Measurements from ENCODE around the gene FN3KRP.

FN3KRP gene

GRCh38 chr17:82687871-82688270, 28.6 kb upstream of the FN3KRP start:
- H3K4me3 ChIP-seq (ENCODE audit: control insufficient read depth in 1 of 7, extremely low read depth in 1 of 7, insufficient read depth in 4 of 7, low read depth in 2 of 7, low read length in 6 of 7), result no peak overlapping the region
- H3K27me3 ChIP-seq (replicated peaks in 2 of 5; ENCODE audit: control insufficient read depth in 4 of 5, insufficient read depth in 5 of 5, low read length in 4 of 5), result no peaks in the 10 kb centered on the region
- ChIA-PET POLR2A (interaction anchor here (0.8 kb wide), 1 partner anchor 253 kb away, joined by 4 read pairs; no protein-coding TSS in a partner anchor), CTCF (interaction anchor here (1.6 kb wide), 1 partner anchor 10 kb away, joined by 7 read pairs; no protein-coding TSS in a partner anchor)
- H3K9me3 ChIP-seq (ENCODE audit: control extremely low read depth in 1 of 5, control insufficient read depth in 4 of 5, insufficient read depth in 2 of 5, low read depth in 1 of 5, low read length in 4 of 5), result no peaks in the 10 kb centered on the region
- DNase-seq, result no peak
- no peaks in the 10 kb centered on the region for H3K4me1 ChIP-seq (ENCODE audit: control extremely low read depth in 1 of 4, control insufficient read depth in 4 of 4, insufficient read depth in 4 of 4, low read length in 3 of 4)
- WGBS (ENCODE audit: insufficient coverage), result 98% methylated on average over 6 of the region's 9 CpGs
- peaks cover 0 to 9% (median 0%) of the 10 kb centered on the region in 4 experiments for H3K36me3 ChIP-seq (ENCODE audit: control insufficient read depth in 4 of 4, insufficient read depth in 4 of 4, low read length in 3 of 4)
- no peak overlapping the region for H3K27ac ChIP-seq (ENCODE audit: insufficient read depth in 1 of 2, low read depth in 1 of 2, low read length in 2 of 2, poor library complexity in 1 of 2, severe bottlenecking in 2 of 2)

- 91% methylated on average over 8 of the region's 8 CpGs for WGBS (ENCODE audit: insufficient coverage)
- Histone ChIP-seq H3K9me3 (ENCODE audit: control extremely low read depth in 1 of 5, control insufficient read depth in 4 of 5, insufficient read depth in 2 of 5, low read depth in 1 of 5, low read length in 4 of 5) (peaks cover 0 to 3% (median 0%) of the 10 kb centered on the region in 5 experiments), H3K27ac (ENCODE audit: insufficient read depth in 1 of 2, low read depth in 1 of 2, low read length in 2 of 2, poor library complexity in 1 of 2, severe bottlenecking in 2 of 2) (no peak overlapping the region), H3K4me3 (ENCODE audit: control insufficient read depth in 1 of 7, extremely low read depth in 1 of 7, insufficient read depth in 4 of 7, low read depth in 2 of 7, low read length in 6 of 7) (no peak overlapping the region), H3K36me3 (ENCODE audit: control insufficient read depth in 4 of 4, insufficient read depth in 4 of 4, low read length in 3 of 4) (peaks cover 0 to 9% (median 0%) of the 10 kb centered on the region in 4 experiments), H3K4me1 (ENCODE audit: control extremely low read depth in 1 of 4, control insufficient read depth in 4 of 4, insufficient read depth in 4 of 4, low read length in 3 of 4) (no peaks in the 10 kb centered on the region), H3K27me3 (replicated peaks in 2 of 5; ENCODE audit: control insufficient read depth in 4 of 5, insufficient read depth in 5 of 5, low read length in 4 of 5) (no peaks in the 10 kb centered on the region)
- DNase-seq, result no peak
- CTCF ChIA-PET, result interaction anchor here (0.8 to 1.2 kb wide), 2 partner anchors 21 to 132 kb away, joined by 3 to 6 read pairs; no protein-coding TSS in a partner anchor
- POLR2A ChIA-PET, result interaction anchor here (0.6 kb wide), 1 partner anchor 111 kb away, joined by 3 read pairs; no protein-coding TSS in a partner anchor
Measured at GRCh38 chr17:82689077-82689476, 27.4 kb upstream of the FN3KRP start.

- H3K36me3 ChIP-seq (ENCODE audit: control insufficient read depth in 4 of 4, insufficient read depth in 4 of 4, low read length in 3 of 4), result peaks cover 0 to 9% (median 0%) of the 10 kb centered on the region in 4 experiments
- H3K27ac ChIP-seq (ENCODE audit: insufficient read depth in 1 of 2, low read depth in 1 of 2, low read length in 2 of 2, poor library complexity in 1 of 2, severe bottlenecking in 2 of 2), result no peak overlapping the region
- H3K4me3 ChIP-seq (ENCODE audit: control insufficient read depth in 1 of 7, extremely low read depth in 1 of 7, insufficient read depth in 4 of 7, low read depth in 2 of 7, low read length in 6 of 7), result no peak overlapping the region
- ChIA-PET CTCF (no interaction called here), POLR2A (no interaction called here)
- no peaks in the 10 kb centered on the region for H3K4me1 ChIP-seq (ENCODE audit: control extremely low read depth in 1 of 4, control insufficient read depth in 4 of 4, insufficient read depth in 4 of 4, low read length in 3 of 4)
- H3K9me3 ChIP-seq (ENCODE audit: control extremely low read depth in 1 of 5, control insufficient read depth in 4 of 5, insufficient read depth in 2 of 5, low read depth in 1 of 5, low read length in 4 of 5), result peaks cover 0 to 14% (median 6%) of the 10 kb centered on the region in 5 experiments
- no peaks in the 10 kb centered on the region for H3K27me3 ChIP-seq (replicated peaks in 2 of 5; ENCODE audit: control insufficient read depth in 4 of 5, insufficient read depth in 5 of 5, low read length in 4 of 5)
- DNase-seq, result no peak
- WGBS (ENCODE audit: insufficient coverage), result 88% methylated on average over 12 of the region's 18 CpGs
Measured at GRCh38 chr17:82690786-82691489, 25.6 kb upstream of the FN3KRP start.

- WGBS (ENCODE audit: insufficient coverage), result 100% methylated on average over 7 of the region's 17 CpGs
- H3K4me3 ChIP-seq (ENCODE audit: control insufficient read depth in 1 of 7, extremely low read depth in 1 of 7, insufficient read depth in 4 of 7, low read depth in 2 of 7, low read length in 6 of 7), result no peak overlapping the region
- H3K27ac ChIP-seq (ENCODE audit: insufficient read depth in 1 of 2, low read depth in 1 of 2, low read length in 2 of 2, poor library complexity in 1 of 2, severe bottlenecking in 2 of 2), result no peak overlapping the region
- H3K27me3 ChIP-seq (replicated peaks in 2 of 5; ENCODE audit: control insufficient read depth in 4 of 5, insufficient read depth in 5 of 5, low read length in 4 of 5), result peaks cover 0 to 1% (median 0%) of the 10 kb centered on the region in 5 experiments
- no peak for DNase-seq
- POLR2A ChIA-PET, result no interaction called here
- H3K4me1 ChIP-seq (ENCODE audit: control extremely low read depth in 1 of 4, control insufficient read depth in 4 of 4, insufficient read depth in 4 of 4, low read length in 3 of 4), result no peaks in the 10 kb centered on the region
- CTCF ChIA-PET, result no interaction called here
- H3K9me3 ChIP-seq (ENCODE audit: control extremely low read depth in 1 of 5, control insufficient read depth in 4 of 5, insufficient read depth in 2 of 5, low read depth in 1 of 5, low read length in 4 of 5), result peaks cover 0 to 14% (median 6%) of the 10 kb centered on the region in 5 experiments
- H3K36me3 ChIP-seq (ENCODE audit: control insufficient read depth in 4 of 4, insufficient read depth in 4 of 4, low read length in 3 of 4), result peaks cover 0 to 9% (median 0%) of the 10 kb centered on the region in 4 experiments
Measured at GRCh38 chr17:82691714-82692113, 24.8 kb upstream of the FN3KRP start.

GRCh38 chr17:82692268-82692667, 24.2 kb upstream of the FN3KRP start:
- Histone ChIP-seq H3K27me3 (replicated peaks in 2 of 5; ENCODE audit: control insufficient read depth in 4 of 5, insufficient read depth in 5 of 5, low read length in 4 of 5) (peaks cover 0 to 7% (median 2%) of the 10 kb centered on the region in 5 experiments), H3K4me3 (ENCODE audit: control insufficient read depth in 1 of 7, extremely low read depth in 1 of 7, insufficient read depth in 4 of 7, low read depth in 2 of 7, low read length in 6 of 7) (no peak overlapping the region), H3K27ac (ENCODE audit: insufficient read depth in 1 of 2, low read depth in 1 of 2, low read length in 2 of 2, poor library complexity in 1 of 2, severe bottlenecking in 2 of 2) (no peak overlapping the region), H3K4me1 (ENCODE audit: control extremely low read depth in 1 of 4, control insufficient read depth in 4 of 4, insufficient read depth in 4 of 4, low read length in 3 of 4) (peaks cover 0 to 5% (median 2%) of the 10 kb centered on the region in 4 experiments), H3K36me3 (ENCODE audit: control insufficient read depth in 4 of 4, insufficient read depth in 4 of 4, low read length in 3 of 4) (peaks cover 0 to 9% (median 0%) of the 10 kb centered on the region in 4 experiments), H3K9me3 (ENCODE audit: control extremely low read depth in 1 of 5, control insufficient read depth in 4 of 5, insufficient read depth in 2 of 5, low read depth in 1 of 5, low read length in 4 of 5) (peaks cover 0 to 14% (median 6%) of the 10 kb centered on the region in 5 experiments)
- no peak for DNase-seq
- WGBS (ENCODE audit: insufficient coverage), result 89% methylated on average over 13 of the region's 16 CpGs
- ChIA-PET POLR2A (no interaction called here), CTCF (no interaction called here)

GRCh38 chr17:82693168-82693867, 23.2 kb upstream of the FN3KRP start:
- Histone ChIP-seq H3K4me1 (ENCODE audit: control extremely low read depth in 1 of 4, control insufficient read depth in 4 of 4, insufficient read depth in 4 of 4, low read length in 3 of 4) (peaks cover 0 to 12% (median 9%) of the 10 kb centered on the region in 4 experiments), H3K27me3 (replicated peaks in 2 of 5; ENCODE audit: control insufficient read depth in 4 of 5, insufficient read depth in 5 of 5, low read length in 4 of 5) (peaks cover 0 to 11% (median 4%) of the 10 kb centered on the region in 5 experiments), H3K27ac (ENCODE audit: insufficient read depth in 1 of 2, low read depth in 1 of 2, low read length in 2 of 2, poor library complexity in 1 of 2, severe bottlenecking in 2 of 2) (no peak overlapping the region), H3K9me3 (ENCODE audit: control extremely low read depth in 1 of 5, control insufficient read depth in 4 of 5, insufficient read depth in 2 of 5, low read depth in 1 of 5, low read length in 4 of 5) (peaks cover 0 to 14% (median 6%) of the 10 kb centered on the region in 5 experiments), H3K36me3 (ENCODE audit: control insufficient read depth in 4 of 4, insufficient read depth in 4 of 4, low read length in 3 of 4) (peaks cover 0 to 9% (median 0%) of the 10 kb centered on the region in 4 experiments), H3K4me3 (ENCODE audit: control insufficient read depth in 1 of 7, extremely low read depth in 1 of 7, insufficient read depth in 4 of 7, low read depth in 2 of 7, low read length in 6 of 7) (no peak overlapping the region)
- 97% methylated on average over 21 of the region's 22 CpGs for WGBS (ENCODE audit: insufficient coverage)
- no peak for DNase-seq
- ChIA-PET POLR2A (no interaction called here), CTCF (no interaction called here)

- POLR2A ChIA-PET, result no interaction called here
Measured at GRCh38 chr17:82694647-82695046, 21.9 kb upstream of the FN3KRP start.

More at GRCh38 chr17:82694647-82695046, 21.9 kb upstream of the FN3KRP start:
- H3K27ac ChIP-seq (ENCODE audit: insufficient read depth in 1 of 2, low read depth in 1 of 2, low read length in 2 of 2, poor library complexity in 1 of 2, severe bottlenecking in 2 of 2), result no peak overlapping the region
- peaks cover 0 to 20% (median 17%) of the 10 kb centered on the region in 4 experiments for H3K4me1 ChIP-seq (ENCODE audit: control extremely low read depth in 1 of 4, control insufficient read depth in 4 of 4, insufficient read depth in 4 of 4, low read length in 3 of 4)
- CTCF ChIA-PET, result no interaction called here
- no peak for DNase-seq
- H3K36me3 ChIP-seq (ENCODE audit: control insufficient read depth in 4 of 4, insufficient read depth in 4 of 4, low read length in 3 of 4), result peaks cover 0 to 9% (median 0%) of the 10 kb centered on the region in 4 experiments
- H3K9me3 ChIP-seq (ENCODE audit: control extremely low read depth in 1 of 5, control insufficient read depth in 4 of 5, insufficient read depth in 2 of 5, low read depth in 1 of 5, low read length in 4 of 5), result peaks cover 0 to 14% (median 6%) of the 10 kb centered on the region in 5 experiments
- H3K27me3 ChIP-seq (replicated peaks in 2 of 5; ENCODE audit: control insufficient read depth in 4 of 5, insufficient read depth in 5 of 5, low read length in 4 of 5), result peaks cover 0 to 11% (median 4%) of the 10 kb centered on the region in 5 experiments
- no CpG with 5 or more reads among the region's 2 CpGs for WGBS (ENCODE audit: insufficient coverage)
- no peak overlapping the region for H3K4me3 ChIP-seq (ENCODE audit: control insufficient read depth in 1 of 7, extremely low read depth in 1 of 7, insufficient read depth in 4 of 7, low read depth in 2 of 7, low read length in 6 of 7)
